ENCODE measurements around the gene CDK10. TPM values are rescaled to one million over a fixed set of nuclear protein-coding genes. Genes with fewer than 3 reads are reported as not detected.

CDK10 gene
- total and polyA plus RNA-seq, 9 of the 15 experiments (the other 6 are each of a cell fraction or from before 2014, with no cell fraction given): 2.0 to 85.1 (median 40.1) TPM

- peak; percentile 46 to 85 (median 78) for TF ChIP-seq YY1 (IDR thresholded peaks at IDR 0.05; ENCODE audit: borderline replicate concordance in 1 of 3, control insufficient read depth in 1 of 3, extremely low read depth in 1 of 3, insufficient read depth in 3 of 3, insufficient read length in 1 of 3, insufficient replicate concordance in 2 of 3, low read depth in 1 of 3, low read length in 2 of 3)
- peak; percentile 50; the same call in 1 of the 2 replicates for TF ChIP-seq ZNF511 (CRISPR knock-in tag; IDR thresholded peaks at IDR 0.05)
- peak in 1 of 2 experiments; percentile 97; a peak in 2 of 4 replicates for TF ChIP-seq HDAC1 (IDR thresholded peaks at IDR 0.05)
- no peak for TF ChIP-seq DPF2 (IDR thresholded peaks at IDR 0.05)
- no peak for TF ChIP-seq HCFC1 (IDR thresholded peaks at IDR 0.05; ENCODE audit: low read depth, low read length)
- peak in 1 of 2 experiments; percentile 61; a peak in 1 of 4 replicates for TF ChIP-seq TEAD1 (CRISPR knock-in tag; IDR thresholded peaks at IDR 0.05)
- TF ChIP-seq CBX1 (IDR thresholded peaks at IDR 0.05; ENCODE audit: low read depth): peak; percentile 26; the same call in 1 of the 2 replicates
- TF ChIP-seq NCOA6 (IDR thresholded peaks at IDR 0.05): no peak
- peak; percentile 91 for TF ChIP-seq ZBTB7A (IDR thresholded peaks at IDR 0.05; ENCODE audit: borderline replicate concordance, control insufficient read depth, low read depth, low read length)
- peak; percentile 93 for TF ChIP-seq RB1 (IDR thresholded peaks at IDR 0.05; ENCODE audit: low read depth)
- TF ChIP-seq POLR2G (IDR thresholded peaks at IDR 0.05; ENCODE audit: low read depth, low read length): peak; percentile 90
- no peak for TF ChIP-seq ZBTB34 (CRISPR knock-in tag; IDR thresholded peaks at IDR 0.05)
- TF ChIP-seq RBFOX2 (IDR thresholded peaks at IDR 0.05; ENCODE audit: low read depth, low read length): peak; percentile 85
- TF ChIP-seq ZNF785 (CRISPR knock-in tag; IDR thresholded peaks at IDR 0.05): no peak
- no peak; the same call in 1 of the 2 replicates for TF ChIP-seq ZNF239 (CRISPR knock-in tag; IDR thresholded peaks at IDR 0.05)
- peak; percentile 67 for TF ChIP-seq ETS1 (conservative IDR thresholded peaks at IDR 0.05; ENCODE audit: control insufficient read depth, low read depth, low read length)
- TF ChIP-seq ZFP36 (IDR thresholded peaks at IDR 0.05; ENCODE audit: low read depth, low read length, partially characterized antibody): no peak
- TF ChIP-seq, protein P1, sequence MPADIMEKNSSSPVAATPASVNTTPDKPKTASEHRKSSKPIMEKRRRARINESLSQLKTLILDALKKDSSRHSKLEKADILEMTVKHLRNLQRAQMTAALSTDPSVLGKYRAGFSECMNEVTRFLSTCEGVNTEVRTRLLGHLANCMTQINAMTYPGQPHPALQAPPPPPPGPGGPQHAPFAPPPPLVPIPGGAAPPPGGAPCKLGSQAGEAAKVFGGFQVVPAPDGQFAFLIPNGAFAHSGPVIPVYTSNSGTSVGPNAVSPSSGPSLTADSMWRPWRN (IDR thresholded peaks at IDR 0.05; ENCODE audit: low read depth): no peak
- no peak for TF ChIP-seq NFIC (IDR thresholded peaks at IDR 0.05)
- TF ChIP-seq, protein P2, sequence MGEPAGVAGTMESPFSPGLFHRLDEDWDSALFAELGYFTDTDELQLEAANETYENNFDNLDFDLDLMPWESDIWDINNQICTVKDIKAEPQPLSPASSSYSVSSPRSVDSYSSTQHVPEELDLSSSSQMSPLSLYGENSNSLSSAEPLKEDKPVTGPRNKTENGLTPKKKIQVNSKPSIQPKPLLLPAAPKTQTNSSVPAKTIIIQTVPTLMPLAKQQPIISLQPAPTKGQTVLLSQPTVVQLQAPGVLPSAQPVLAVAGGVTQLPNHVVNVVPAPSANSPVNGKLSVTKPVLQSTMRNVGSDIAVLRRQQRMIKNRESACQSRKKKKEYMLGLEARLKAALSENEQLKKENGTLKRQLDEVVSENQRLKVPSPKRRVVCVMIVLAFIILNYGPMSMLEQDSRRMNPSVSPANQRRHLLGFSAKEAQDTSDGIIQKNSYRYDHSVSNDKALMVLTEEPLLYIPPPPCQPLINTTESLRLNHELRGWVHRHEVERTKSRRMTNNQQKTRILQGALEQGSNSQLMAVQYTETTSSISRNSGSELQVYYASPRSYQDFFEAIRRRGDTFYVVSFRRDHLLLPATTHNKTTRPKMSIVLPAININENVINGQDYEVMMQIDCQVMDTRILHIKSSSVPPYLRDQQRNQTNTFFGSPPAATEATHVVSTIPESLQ (CRISPR knock-in tag; IDR thresholded peaks at IDR 0.05): peak; percentile 66; the same call in 1 of the 2 replicates
- TF ChIP-seq EGR1 (conservative IDR thresholded peaks at IDR 0.05): peak; percentile 74
These were observed at the start of gene CDK10 (continued) for GRCh38 chr16:89686520-89687091.
